Mucosa of rectum (tissue), 2 donors: ENCODE results near the gene MLN.

ENCODE experiments used
- H3K27ac ChIP-seq, 2 donors: one replicate each; pipeline ENCODE4 v1.7.0; 2013; ENCODE audit warnings: inconsistent platforms in 2 of 2, low read depth in 2 of 2, low read length in 2 of 2
- H3K27me3 ChIP-seq, 2 donors: one replicate each; pipeline ENCODE4 v1.7.0; 2013; ENCODE audit warnings: low read length in 2 of 2; ENCODE audit not compliant: control insufficient read depth in 2 of 2, insufficient read depth in 2 of 2
- H3K36me3 ChIP-seq, 2 donors: one replicate each; pipeline ENCODE4 v1.7.0; 2013; ENCODE audit warnings: low read length in 2 of 2; ENCODE audit not compliant: control insufficient read depth in 2 of 2, insufficient read depth in 2 of 2
- H3K4me1 ChIP-seq, 2 donors: one replicate each; pipeline ENCODE4 v1.7.0; 2013; ENCODE audit warnings: low read length in 2 of 2, mild to moderate bottlenecking in 1 of 2; ENCODE audit not compliant: control insufficient read depth in 2 of 2, insufficient read depth in 2 of 2
- H3K4me3 ChIP-seq, 2 donors: one replicate each; pipeline ENCODE4 v1.7.0; 2013; ENCODE audit warnings: low read length in 2 of 2
- H3K9ac ChIP-seq, 2 donors: one replicate each; pipeline ENCODE4 v1.7.0; 2013; ENCODE audit warnings: low read length in 2 of 2, low read depth in 1 of 2, mild to moderate bottlenecking in 1 of 2
- H3K9me3 ChIP-seq, 2 donors: one replicate each; pipeline ENCODE4 v1.7.0; 2013; ENCODE audit warnings: low read length in 2 of 2; ENCODE audit not compliant: control insufficient read depth in 2 of 2
- donor health status: healthy.
- donor health status: Normal muscosa, but diverticular disease.

Gene MLN

DNA sequence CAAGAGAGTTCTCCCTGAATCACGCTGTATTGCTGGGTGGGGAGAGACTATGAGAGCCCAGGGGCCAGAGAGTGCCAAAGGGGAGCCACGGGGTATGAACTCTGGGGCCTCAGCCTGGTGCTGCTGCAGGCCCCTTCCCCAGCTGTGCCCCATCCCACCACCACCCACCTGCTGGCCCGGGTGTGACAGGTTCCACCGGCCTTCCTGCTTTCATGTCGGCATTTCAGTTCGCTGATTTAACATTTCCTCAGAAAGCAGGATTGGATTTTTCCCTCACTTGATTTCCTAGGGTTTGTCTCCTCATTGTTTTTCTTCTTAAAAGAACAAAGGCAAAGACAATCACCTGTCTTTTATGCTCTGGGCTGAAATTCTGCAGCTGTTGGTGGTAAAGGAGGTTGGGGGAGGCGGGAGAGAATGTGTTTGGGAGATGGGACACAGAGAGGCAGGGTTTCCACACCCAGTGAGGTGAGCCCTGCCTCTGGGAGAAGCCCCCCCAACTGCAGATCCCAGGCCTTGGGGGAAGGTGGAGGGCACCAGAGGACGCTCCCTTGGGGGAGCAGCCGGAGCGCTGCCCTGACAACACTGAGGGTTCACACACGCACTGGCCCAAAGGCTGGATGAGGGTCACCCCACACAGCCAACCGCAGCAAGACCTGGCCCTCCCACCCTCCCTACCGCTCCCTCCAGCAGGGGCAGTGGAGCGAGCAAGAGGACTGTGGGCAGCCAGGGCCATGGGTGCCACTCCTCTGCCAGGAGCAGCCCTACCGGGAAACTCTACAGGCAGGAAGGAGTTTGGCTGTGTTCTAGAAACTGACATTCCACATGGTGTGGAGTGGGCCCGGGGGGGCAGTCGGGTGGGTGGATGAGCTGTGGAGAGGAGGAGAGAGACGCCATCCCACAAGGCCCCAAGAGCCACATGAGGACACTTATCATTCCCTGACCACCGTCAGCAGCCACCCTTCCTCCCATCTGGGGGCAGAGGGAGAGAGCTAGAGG, 10.5 kb upstream of the MLN start:
- H3K27ac ChIP-seq: no peak overlapping the region
- peaks cover 3 to 6% of the 10 kb centered on the region in 2 donors for H3K27me3 ChIP-seq
- H3K4me1 ChIP-seq: no peaks in the 10 kb centered on the region
- no peak overlapping the region for H3K4me3 ChIP-seq
- no peak overlapping the region for H3K9ac ChIP-seq
- H3K9me3 ChIP-seq: no peaks in the 10 kb centered on the region
- no peaks in the 10 kb centered on the region for H3K36me3 ChIP-seq

GRCh38 chr6:33813246-33813904, 9.6 kb upstream of the MLN start:
- H3K27me3 ChIP-seq: peaks cover 3 to 8% of the 10 kb centered on the region in 2 donors

DNA sequence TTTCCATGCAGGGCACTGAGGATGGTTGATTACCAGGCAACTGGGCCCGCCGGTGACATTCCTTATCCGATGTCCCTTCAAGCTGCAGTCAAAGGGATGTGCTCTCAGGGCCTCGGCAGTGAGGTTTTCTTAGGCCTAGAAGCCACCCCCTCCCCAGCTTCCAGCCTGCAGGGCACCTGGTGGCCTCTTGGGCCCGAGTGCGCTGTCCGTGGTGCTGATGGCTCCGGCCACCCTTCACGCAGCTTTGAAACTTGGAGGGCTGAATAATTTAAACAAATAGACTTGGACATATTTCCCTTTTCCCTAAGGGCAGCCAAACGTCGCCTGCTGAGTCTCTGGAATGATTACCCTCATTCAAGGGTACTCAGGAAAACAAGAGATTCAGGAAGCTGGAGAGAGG, 8.9 kb upstream of the MLN start:
- Histone ChIP-seq H3K9ac (no peak overlapping the region), H3K27ac (no peak overlapping the region), H3K27me3 (peaks cover 3 to 9% of the 10 kb centered on the region in 2 donors), H3K36me3 (no peaks in the 10 kb centered on the region), H3K4me1 (no peaks in the 10 kb centered on the region), H3K4me3 (no peak overlapping the region), H3K9me3 (no peaks in the 10 kb centered on the region)

More at GRCh38 chr6:33813246-33813904, 9.6 kb upstream of the MLN start:
- H3K4me1 ChIP-seq: no peaks in the 10 kb centered on the region
- H3K9ac ChIP-seq: no peak overlapping the region
- no peak overlapping the region for H3K27ac ChIP-seq
- no peaks in the 10 kb centered on the region for H3K9me3 ChIP-seq
- H3K4me3 ChIP-seq: no peak overlapping the region
- H3K36me3 ChIP-seq: no peaks in the 10 kb centered on the region

DNA sequence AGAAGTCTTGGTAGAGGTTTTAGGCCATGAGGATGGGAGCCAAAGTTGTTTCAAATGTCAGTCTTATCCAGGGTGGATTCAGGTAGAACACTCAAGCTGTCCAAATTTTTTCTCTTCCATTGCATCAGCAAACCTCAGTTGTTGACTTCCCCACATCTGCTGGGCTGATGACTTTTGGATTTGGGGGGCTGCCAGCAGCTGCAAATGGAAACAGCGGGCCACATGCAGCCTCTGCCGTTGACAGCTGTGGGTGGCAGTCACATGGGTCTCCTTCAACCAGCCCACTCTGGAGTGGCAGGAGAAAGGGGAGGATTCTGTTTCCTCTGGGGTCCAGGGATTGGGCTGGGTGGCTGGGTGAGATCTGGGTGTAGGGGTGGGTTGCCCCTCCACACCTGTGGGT, 5.8 kb upstream of the MLN start:
- Histone ChIP-seq H3K9ac (no peak overlapping the region), H3K36me3 (no peaks in the 10 kb centered on the region), H3K4me1 (no peaks in the 10 kb centered on the region), H3K9me3 (no peaks in the 10 kb centered on the region), H3K27ac (no peak overlapping the region), H3K27me3 (peaks cover 3 to 11% of the 10 kb centered on the region in 2 donors), H3K4me3 (no peak overlapping the region)

GRCh38 chr6:33808641-33809180, 4.9 kb upstream of the MLN start:
- no peaks in the 10 kb centered on the region for H3K9me3 ChIP-seq
- H3K4me3 ChIP-seq: no peak overlapping the region
- H3K36me3 ChIP-seq: no peaks in the 10 kb centered on the region
- no peak overlapping the region for H3K27ac ChIP-seq
- peaks cover 3 to 11% of the 10 kb centered on the region in 2 donors for H3K27me3 ChIP-seq
- no peak overlapping the region for H3K9ac ChIP-seq
- H3K4me1 ChIP-seq: no peaks in the 10 kb centered on the region

GRCh38 chr6:33807606-33808005, 3.8 kb upstream of the MLN start:
- Histone ChIP-seq H3K9ac (no peak overlapping the region), H3K36me3 (no peaks in the 10 kb centered on the region), H3K4me3 (no peak overlapping the region), H3K27me3 (peaks cover 0 to 7% of the 10 kb centered on the region in 2 donors), H3K27ac (no peak overlapping the region), H3K4me1 (no peaks in the 10 kb centered on the region), H3K9me3 (no peaks in the 10 kb centered on the region)

DNA sequence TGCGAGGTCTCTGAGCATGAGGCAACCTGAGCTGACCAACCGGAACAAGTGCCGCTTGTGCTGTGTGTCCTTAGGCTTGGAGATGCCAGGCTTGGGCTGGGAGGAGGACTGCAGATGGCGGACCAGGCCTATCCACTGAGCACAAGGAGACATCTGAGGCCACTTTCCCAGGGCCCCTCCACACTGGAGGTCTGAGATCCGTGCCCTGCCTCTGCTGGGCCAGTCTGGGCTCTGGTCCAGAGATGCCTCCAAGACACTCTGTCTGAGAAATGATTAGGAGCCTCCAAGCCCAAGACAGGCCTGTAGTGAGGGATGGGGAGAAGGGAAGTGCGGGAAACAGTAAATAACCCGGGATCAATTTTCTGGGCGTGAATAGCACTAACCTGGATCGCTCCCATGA, 3.0 kb upstream of the MLN start:
- H3K9ac ChIP-seq: no peak overlapping the region
- no peak overlapping the region for H3K4me3 ChIP-seq
- peaks cover 0 to 7% of the 10 kb centered on the region in 2 donors for H3K27me3 ChIP-seq
- H3K4me1 ChIP-seq: no peaks in the 10 kb centered on the region
- H3K36me3 ChIP-seq: no peaks in the 10 kb centered on the region
- no peak overlapping the region for H3K27ac ChIP-seq
- H3K9me3 ChIP-seq: no peaks in the 10 kb centered on the region

DNA sequence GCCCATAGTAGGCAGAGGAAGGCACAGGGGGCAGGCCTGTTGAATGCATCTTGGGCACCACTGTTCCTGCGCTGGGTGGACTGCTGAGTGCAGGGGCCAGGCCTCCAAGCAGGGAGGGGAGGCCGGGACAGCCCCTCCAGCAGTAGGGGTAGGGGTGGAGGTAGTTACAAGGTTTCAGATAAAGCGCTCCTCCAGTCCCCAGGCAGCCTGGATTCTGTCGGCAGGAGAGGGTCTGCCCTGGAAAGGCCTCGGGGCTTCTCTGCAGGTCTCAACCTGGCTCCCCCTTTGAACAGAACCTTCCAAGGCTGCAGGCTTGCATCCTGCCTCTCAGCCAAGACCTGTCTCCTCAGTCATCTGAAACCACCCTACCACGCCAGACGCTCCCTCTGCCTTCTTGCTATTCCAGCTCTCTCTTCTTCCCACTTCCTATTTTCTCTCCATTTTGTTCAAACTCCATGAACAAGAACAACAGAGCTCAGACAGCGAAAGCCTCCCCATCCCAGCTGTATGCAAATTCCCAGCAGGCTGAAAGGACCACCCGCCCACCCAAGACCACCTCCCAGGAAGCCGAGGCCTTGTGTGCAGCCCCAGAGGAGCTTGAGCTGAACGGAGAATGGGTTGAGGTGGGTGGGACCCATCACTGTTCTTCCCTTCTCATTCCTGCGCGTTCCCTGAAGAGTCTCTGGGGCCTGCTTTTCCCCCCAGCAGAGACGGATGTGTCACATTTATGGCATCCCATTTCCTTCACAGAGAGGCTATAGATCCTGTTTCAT, 1.4 kb downstream of the MLN start:
- Histone ChIP-seq H3K4me1 (no peaks in the 10 kb centered on the region), H3K27me3 (peaks cover 2 to 4% of the 10 kb centered on the region in 2 donors), H3K4me3 (no peak overlapping the region), H3K36me3 (no peaks in the 10 kb centered on the region), H3K9me3 (no peaks in the 10 kb centered on the region), H3K9ac (no peak overlapping the region), H3K27ac (no peak overlapping the region)

GRCh38 chr6:33801611-33802010, 2.2 kb downstream of the MLN start:
- H3K27me3 ChIP-seq: peaks cover 2 to 4% of the 10 kb centered on the region in 2 donors
- H3K27ac ChIP-seq: no peak overlapping the region
- H3K36me3 ChIP-seq: no peaks in the 10 kb centered on the region
- H3K4me1 ChIP-seq: no peaks in the 10 kb centered on the region
- no peaks in the 10 kb centered on the region for H3K9me3 ChIP-seq
- H3K9ac ChIP-seq: no peak overlapping the region
- H3K4me3 ChIP-seq: no peak overlapping the region
